ENCODE results near the gene AKNA.
A peak's percentile ranks its signal among the peaks of the same experiment; 100 is the strongest.

Gene AKNA

DNA sequence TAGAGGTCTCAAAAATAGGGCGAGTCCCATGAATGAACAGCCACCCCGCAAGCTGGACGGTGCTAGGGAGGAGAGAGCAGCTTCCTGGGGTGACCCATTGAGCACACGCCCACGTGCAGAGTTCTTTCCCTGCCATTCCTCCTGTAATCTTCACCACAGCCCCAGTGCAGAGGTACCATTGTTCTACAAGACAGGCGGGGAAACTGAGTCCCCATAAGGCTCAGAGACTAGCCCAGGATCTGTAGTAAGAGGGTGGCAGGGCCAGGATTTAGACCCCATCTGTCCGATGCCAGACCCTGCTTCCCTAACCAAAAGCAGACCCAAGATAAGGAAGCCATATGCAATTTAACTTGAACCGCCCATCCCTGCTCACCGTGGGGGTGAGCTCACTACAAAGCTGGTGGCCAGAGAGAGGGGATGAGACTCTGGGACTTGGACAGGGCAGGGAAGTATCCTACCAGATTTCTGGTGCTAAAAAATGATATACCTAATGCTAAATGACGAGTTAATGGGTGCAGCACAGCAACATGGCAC lies 101.6 kb downstream of the AKNA start:
- TF ChIP-seq GATA3 (IDR thresholded peaks at IDR 0.05; ENCODE audit: low read depth, low read length), result no peak
- TF ChIP-seq GATA2 (IDR thresholded peaks at IDR 0.05; ENCODE audit: low read depth, low read length), result peak; percentile 75

DNA sequence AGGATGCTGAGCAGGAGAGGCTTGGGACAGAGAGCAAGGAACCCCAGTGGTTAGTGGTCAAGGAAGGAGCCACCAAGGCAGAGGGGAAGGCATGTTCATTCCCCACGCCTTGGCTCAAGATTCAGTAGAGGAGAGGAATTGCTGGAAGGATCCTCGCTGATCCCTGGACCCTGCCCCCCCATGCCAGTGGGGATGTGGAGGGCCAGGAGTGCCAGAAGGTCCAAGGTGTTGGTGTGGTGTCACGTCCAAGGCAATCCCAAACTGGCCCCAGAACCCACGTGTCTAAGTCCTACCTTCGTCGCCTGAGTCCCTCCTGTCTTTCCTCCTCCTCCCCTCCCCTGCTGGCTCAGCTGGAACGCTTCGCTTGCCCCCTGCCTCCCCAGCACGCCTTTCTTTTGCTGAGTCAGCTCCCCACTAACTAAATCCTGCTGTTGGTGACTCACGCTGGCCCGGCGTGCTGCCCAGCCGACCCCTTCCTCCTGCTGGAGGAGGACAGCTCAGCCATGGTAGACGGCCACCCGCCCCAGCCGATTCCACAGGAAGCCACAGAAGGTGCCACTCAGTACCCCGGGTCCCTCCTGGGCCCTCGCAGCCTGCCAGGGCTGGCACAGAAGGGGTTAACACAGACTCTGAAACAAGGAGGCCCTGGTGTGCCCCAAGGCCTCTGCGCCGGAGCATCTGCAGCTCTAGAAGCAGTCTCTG lies 102.5 kb downstream of the AKNA start:
- TF ChIP-seq GATA3 (IDR thresholded peaks at IDR 0.05; ENCODE audit: low read depth, low read length), result no peak
- no peak for TF ChIP-seq GATA2 (IDR thresholded peaks at IDR 0.05; ENCODE audit: low read depth, low read length)

DNA sequence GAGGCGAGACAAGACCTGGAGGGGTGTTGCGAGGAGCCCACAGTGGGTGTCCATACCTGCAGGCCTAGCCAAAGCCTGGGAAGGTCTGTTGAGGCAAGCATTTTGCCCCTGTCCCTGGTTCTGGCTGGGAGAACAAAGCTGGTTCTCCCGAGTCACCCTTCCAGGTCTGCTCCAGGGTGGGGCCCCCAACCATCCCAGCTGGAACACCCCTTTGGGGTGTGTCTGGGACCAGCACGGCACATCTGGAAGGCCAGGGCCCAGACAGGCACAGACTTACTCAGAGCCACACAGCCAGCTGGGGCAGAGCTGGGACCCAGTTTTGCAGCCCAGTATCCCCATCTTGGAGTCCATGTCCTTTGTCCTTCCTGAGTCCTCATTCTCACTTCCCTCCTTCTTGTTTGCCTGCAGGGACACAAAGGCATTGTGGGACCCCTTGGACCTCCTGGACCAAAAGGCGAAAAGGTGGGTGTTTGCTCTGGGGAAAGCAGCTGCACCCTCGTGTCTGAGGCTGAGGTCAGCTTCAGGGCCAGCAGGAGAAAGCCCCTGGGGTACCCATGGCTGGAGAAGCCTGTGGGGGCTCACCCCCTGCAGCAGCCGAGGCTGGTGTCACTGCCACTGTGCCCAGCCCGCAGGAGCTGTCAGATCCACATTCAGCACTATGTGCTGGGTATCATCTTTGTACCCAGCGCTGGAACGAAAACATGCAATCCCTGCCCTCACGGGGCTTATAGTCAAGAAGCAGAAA lies 103.3 kb downstream of the AKNA start:
- TF ChIP-seq GATA2 (IDR thresholded peaks at IDR 0.05; ENCODE audit: low read depth, low read length) (no peak), GATA3 (IDR thresholded peaks at IDR 0.05; ENCODE audit: low read depth, low read length) (no peak)

Data from SH-SY5Y (cell line).